Lung (tissue), 12 donors: ENCODE data around the gene TMEM19. TPM values are rescaled to one million over a fixed set of nuclear protein-coding genes. Genes with fewer than 3 reads are reported as not detected.

Experiments used
- ATAC-seq: fragments of 200-7000 bp; cut with Tn5 transposase; one replicate; pipeline ENCODE4 v1.9.1; 2020; ENCODE audit warnings: moderate number of reproducible peaks; ENCODE audit not compliant: insufficient read depth, low FRiP score
- DNase-seq, 3 donors: peaks; one replicate each; pipeline ENCODE4 v3.0.0-alpha.2; 2013 to 2017
- H3K27ac ChIP-seq, 2 donors: one replicate each; pipeline ENCODE4 v1.5.1; 2013; ENCODE audit warnings: mild to moderate bottlenecking in 2 of 2, moderate library complexity in 2 of 2, control low read depth in 1 of 2, inconsistent platforms in 1 of 2, low read depth in 1 of 2, low read length in 1 of 2
- H3K27me3 ChIP-seq, 3 donors: one replicate each; pipeline ENCODE4 v1.5.1; 2013; ENCODE audit warnings: low read length in 2 of 3; ENCODE audit not compliant: control insufficient read depth in 3 of 3, insufficient read depth in 3 of 3
- H3K36me3 ChIP-seq, 4 donors: one replicate each; pipeline ENCODE4 v1.5.1; 2013; ENCODE audit warnings: low read length in 4 of 4, mild to moderate bottlenecking in 1 of 4, moderate library complexity in 1 of 4; ENCODE audit not compliant: control insufficient read depth in 4 of 4, insufficient read depth in 4 of 4
- H3K4me1 ChIP-seq, 5 donors: one replicate each; pipeline ENCODE4 v1.5.1; 2013; ENCODE audit warnings: low read length in 5 of 5, mild to moderate bottlenecking in 2 of 5, moderate library complexity in 1 of 5; ENCODE audit not compliant: control insufficient read depth in 5 of 5, insufficient read depth in 5 of 5
- H3K4me3 ChIP-seq: one replicate; pipeline ENCODE4 v1.5.1; 2013; ENCODE audit warnings: mild to moderate bottlenecking, control low read depth, moderate library complexity
- H3K9ac ChIP-seq, 2 donors: one replicate each; pipeline ENCODE4 v1.5.1; 2013; ENCODE audit warnings: low read length in 2 of 2, control low read depth in 1 of 2; ENCODE audit not compliant: insufficient read depth in 1 of 2
- H3K9me3 ChIP-seq, 4 donors: one replicate each; pipeline ENCODE4 v1.5.1; 2013; ENCODE audit warnings: low read length in 3 of 4, mild to moderate bottlenecking in 1 of 4, moderate library complexity in 1 of 4; ENCODE audit not compliant: control insufficient read depth in 4 of 4, insufficient read depth in 3 of 4
- CTCF ChIP-seq: IDR thresholded peaks from 2 replicates; pipeline ENCODE4 v1.5.1; 2012; ENCODE audit warnings: mild to moderate bottlenecking; ENCODE audit errors: control extremely low read depth, extremely low read depth
- WGBS, 2 donors: extraction: QIAGEN DNeasy Blood & Tissue Kit; methylation state at CpG; one replicate each; pipeline ENCODE4 v1.1.7; 2013; 5-methylcytosine and 5-hydroxymethylcytosine counted together
- polyA plus RNA-seq, 2 donors: library from polyadenylated mRNA; stranded (reverse); fragments of 200-250 nt; gene quantifications; one replicate each; pipeline ENCODE4 v1.2.1, GENCODE V29; 2013
- total RNA-seq, 2 donors: library from RNA; depleted of rRNA in 1 of 2; stranded (reverse); fragments of >200 nt in 1 of 2; gene quantifications; one replicate each; pipeline ENCODE4 v1.2.1, GENCODE V29; 2014 to 2021
- donor health status: control.
- donor health status: control.
- donor health status: Bipolar disorder and iron deficiency.
- donor health status: healthy.
- donor health status: DM: yes; HTN: yes; CAD: no.

TMEM19 gene
- total and polyA plus RNA-seq, 4 donors, result 8.9 to 25.2 (median 13.4) TPM

GRCh38 chr12:71645268-71645667 lies 40.6 kb upstream of the TMEM19 start:
- ATAC-seq (no peak), DNase-seq (no peak)
- Histone ChIP-seq H3K9me3 (no peaks in the 10 kb centered on the region), H3K9ac (no peak overlapping the region), H3K27ac (no peak overlapping the region), H3K27me3 (no peaks in the 10 kb centered on the region), H3K36me3 (peaks cover 11 to 42% (median 15%) of the 10 kb centered on the region in 4 donors), H3K4me1 (peaks cover 0 to 2% (median 0%) of the 10 kb centered on the region in 5 donors), H3K4me3 (no peak overlapping the region)
- TF ChIP-seq CTCF, result no peak
- WGBS, 2 donors, result 43 to 69% methylated on average over 3 of the region's 3 CpGs

GRCh38 chr12:71646512-71646911 lies 39.4 kb upstream of the TMEM19 start:
- DNase-seq (no peak), ATAC-seq (no peak)
- H3K4me3 ChIP-seq, result no peak overlapping the region
- no peak overlapping the region for H3K27ac ChIP-seq
- H3K27me3 ChIP-seq, result no peaks in the 10 kb centered on the region
- no peak overlapping the region for H3K9ac ChIP-seq
- peaks cover 6 to 43% (median 13%) of the 10 kb centered on the region in 4 donors for H3K36me3 ChIP-seq
- H3K9me3 ChIP-seq, result no peaks in the 10 kb centered on the region
- 98 to 99% methylated on average over 3 of the region's 3 CpGs for WGBS, 2 donors
- H3K4me1 ChIP-seq, result peaks cover 0 to 2% (median 0%) of the 10 kb centered on the region in 5 donors
- TF ChIP-seq CTCF, result no peak

- WGBS, 2 donors, result 90 to 91% methylated on average over 4 of the region's 4 CpGs
- no peak overlapping the region for H3K4me3 ChIP-seq
- H3K27ac ChIP-seq, result no peak overlapping the region
- no peak overlapping the region for H3K9ac ChIP-seq
- H3K27me3 ChIP-seq, result no peaks in the 10 kb centered on the region
- peaks cover 0 to 2% (median 0%) of the 10 kb centered on the region in 5 donors for H3K4me1 ChIP-seq
- no peak for TF ChIP-seq CTCF
- H3K9me3 ChIP-seq, result peaks cover 0 to 5% (median 1%) of the 10 kb centered on the region in 4 donors
- H3K36me3 ChIP-seq, result peaks cover 1 to 31% (median 13%) of the 10 kb centered on the region in 4 donors
- ATAC-seq, result no peak
- no peak for DNase-seq
Observed at GRCh38 chr12:71648537-71648936, 37.3 kb upstream of the TMEM19 start.

- H3K4me3 ChIP-seq, result no peak overlapping the region
- TF ChIP-seq CTCF, result no peak
- WGBS, 2 donors, result 33 to 61% methylated on average over 2 of the region's 2 CpGs
- H3K9me3 ChIP-seq, result peaks cover 0 to 5% (median 1%) of the 10 kb centered on the region in 4 donors
- H3K4me1 ChIP-seq, result peaks cover 0 to 2% (median 0%) of the 10 kb centered on the region in 5 donors
- ATAC-seq (no peak), DNase-seq (no peak)
- H3K9ac ChIP-seq, result no peak overlapping the region
- H3K27ac ChIP-seq, result no peak overlapping the region
- no peaks in the 10 kb centered on the region for H3K27me3 ChIP-seq
- peaks cover 5 to 24% (median 12%) of the 10 kb centered on the region in 4 donors for H3K36me3 ChIP-seq
Observed at GRCh38 chr12:71649401-71649800, 36.5 kb upstream of the TMEM19 start.
